SK-N-SH (cell line): ENCODE results near the gene RARA. TPM values are rescaled to one million over a fixed set of nuclear protein-coding genes. Genes with fewer than 3 reads are reported as not detected.
A peak's percentile ranks its signal among the peaks of the same experiment; 100 is the strongest.

Source experiments
- CTCF ChIA-PET: fragments of 300-600, 350-600 bp; formaldehyde crosslinking; extraction: SDS; loops from one replicate; lab custom pipeline; 2021; lab: Yijun Ruan, JAX
- POLR2A ChIA-PET: fragments of 350-600 bp; sonication (Branson Sonifier 250); formaldehyde crosslinking; extraction: SDS; loops from one replicate; lab custom pipeline; 2020; ENCODE audit warnings: antibody characterized with exemption, inconsistent platforms; lab: Yijun Ruan, JAX
- DNase-seq: peaks from one replicate; pipeline ENCODE4 v3.0.0; 2012
- H2AFZ ChIP-seq: fragments of 200-600 bp; sonication (generic); 2 replicates; pipeline ENCODE4 v1.8.1; 2016; ENCODE audit warnings: antibody characterized with exemption, mild to moderate bottlenecking, low read depth
- H3F3A ChIP-seq: fragments of 200-600 bp; sonication (generic); replicated peaks from 2 replicates; pipeline ENCODE3; 2016; ENCODE audit warnings: antibody characterized with exemption, mild to moderate bottlenecking; ENCODE audit not compliant: insufficient read depth
- H3K27ac ChIP-seq, 2 experiments: fragments of 200-500 bp in 1 of 2; fragments of 200-600 bp in 1 of 2; sonication (Bioruptor generic) in 1 of 2; sonication (generic), shearing (Covaris generic) in 1 of 2; 2 replicates each; pipeline versions ENCODE4 v1.5.1 to v1.6.1; 2014 to 2016; ENCODE audit warnings: low read depth in 2 of 2, inconsistent platforms in 1 of 2, low read length in 1 of 2, mild to moderate bottlenecking in 1 of 2, mixed read lengths in 1 of 2
- H3K27me3 ChIP-seq: fragments of 200-600 bp; sonication (generic), shearing (Covaris generic); 2 replicates; pipeline ENCODE4 v1.6.1; 2016; ENCODE audit warnings: mixed run types; ENCODE audit not compliant: insufficient read depth
- H3K36me3 ChIP-seq, 2 experiments: fragments of 200-500 bp in 1 of 2; fragments of 200-600 bp in 1 of 2; sonication (Bioruptor generic) in 1 of 2; sonication (generic) in 1 of 2; replicated peaks in 1 of 2; 2 replicates each; pipeline versions ENCODE3 to v1.5.1; 2014 to 2016; ENCODE audit warnings: low read length in 1 of 2, mild to moderate bottlenecking in 1 of 2; ENCODE audit not compliant: insufficient read depth in 2 of 2, control insufficient read depth in 1 of 2
- H3K4me1 ChIP-seq, 2 experiments: fragments of 200-500 bp in 1 of 2; fragments of 200-600 bp in 1 of 2; sonication (Bioruptor generic) in 1 of 2; sonication (generic), shearing (Covaris generic) in 1 of 2; 2 replicates each; pipeline versions ENCODE4 v1.5.1 to v1.6.1; 2014 to 2016; ENCODE audit warnings: low read depth in 1 of 2, low read length in 1 of 2, mixed run types in 1 of 2; ENCODE audit not compliant: insufficient read depth in 2 of 2, control insufficient read depth in 1 of 2
- H3K4me2 ChIP-seq: fragments of 200-600 bp; sonication (generic), shearing (Covaris generic); 2 replicates; pipeline ENCODE4 v1.6.1; 2017; ENCODE audit warnings: mixed run types
- H3K4me3 ChIP-seq, 2 experiments: fragments of 200-500 bp in 1 of 2; fragments of 200-600 bp in 1 of 2; sonication (Bioruptor generic) in 1 of 2; sonication (generic), shearing (Covaris generic) in 1 of 2; 2 replicates each; pipeline versions ENCODE4 v1.5.1 to v1.8.1; 2014 to 2016; ENCODE audit warnings: low read depth in 2 of 2, inconsistent platforms in 1 of 2, low read length in 1 of 2, mild to moderate bottlenecking in 1 of 2, mixed read lengths in 1 of 2, moderate library complexity in 1 of 2
- H3K79me2 ChIP-seq: fragments of 200-600 bp; sonication (generic); 2 replicates; pipeline ENCODE4 v1.8.1; 2017; ENCODE audit warnings: mild to moderate bottlenecking; ENCODE audit not compliant: insufficient read depth
- H3K9ac ChIP-seq: fragments of 200-600 bp; sonication (generic); 2 replicates; pipeline ENCODE4 v1.6.1; 2017; ENCODE audit warnings: mixed run types
- H3K9me2 ChIP-seq: fragments of 200-600 bp; sonication (generic); 2 replicates; pipeline ENCODE4 v1.6.1; 2017; ENCODE audit warnings: mixed run types
- H3K9me3 ChIP-seq: fragments of 200-600 bp; sonication (generic); 2 replicates; pipeline ENCODE4 v1.6.1; 2017; ENCODE audit warnings: mixed run types, mild to moderate bottlenecking, moderate library complexity
- H4K20me1 ChIP-seq: fragments of 200-600 bp; sonication (generic); 2 replicates; pipeline ENCODE4 v1.6.1; 2017; ENCODE audit warnings: mild to moderate bottlenecking, mixed run types; ENCODE audit not compliant: insufficient read depth
- CHD2 ChIP-seq: fragments of 150-350 bp; IDR thresholded peaks from 2 replicates; pipeline ENCODE4 v1.6.1; 2018; ENCODE audit warnings: low read length; ENCODE audit not compliant: partially characterized antibody
- ELF1 ChIP-seq: IDR thresholded peaks from 2 replicates; pipeline ENCODE4 v1.4.0; 2012
- FOSL2 ChIP-seq: IDR thresholded peaks from 2 replicates; pipeline ENCODE4 v1.4.0; 2012; ENCODE audit warnings: low read depth, mild to moderate bottlenecking, moderate library complexity, borderline replicate concordance
- FOXJ3 ChIP-seq: sonication (generic); formaldehyde crosslinking; IDR thresholded peaks from 2 replicates; pipeline ENCODE4 v1.5.1; 2020; ENCODE audit warnings: mild to moderate bottlenecking, missing genetic modification reagents
- GABPA ChIP-seq: IDR thresholded peaks from 2 replicates; pipeline ENCODE4 v1.4.0; 2012; ENCODE audit warnings: low read depth, mild to moderate bottlenecking
- GATA2 ChIP-seq: sonication (generic); formaldehyde crosslinking; IDR thresholded peaks from 2 replicates; pipeline ENCODE4 v1.5.0; 2020; ENCODE audit warnings: mild to moderate bottlenecking, missing genetic modification reagents
- MXI1 ChIP-seq: IDR thresholded peaks from 2 replicates; pipeline ENCODE4 v1.6.1; 2012; ENCODE audit warnings: mild to moderate bottlenecking, low read depth, low read length, improper control_type of control experiment
- NFIC ChIP-seq: IDR thresholded peaks from 2 replicates; pipeline ENCODE4 v1.4.0; 2012; ENCODE audit warnings: borderline replicate concordance
- NRF1 ChIP-seq: IDR thresholded peaks from 2 replicates; pipeline ENCODE4 v1.6.1; 2012; ENCODE audit warnings: low read depth, mild to moderate bottlenecking, low read length
- POLR2AphosphoS5 ChIP-seq: IDR thresholded peaks from 2 replicates; pipeline ENCODE4 v1.6.1; 2012; ENCODE audit warnings: low read depth, low read length
- RFX5 ChIP-seq: IDR thresholded peaks from 2 replicates; pipeline ENCODE4 v1.6.1; 2012; ENCODE audit warnings: mild to moderate bottlenecking, improper control_type of control experiment, low read length
- SIN3A ChIP-seq: IDR thresholded peaks from 2 replicates; pipeline ENCODE4 v1.6.1; 2012; ENCODE audit warnings: low read depth, mild to moderate bottlenecking, low read length, moderate library complexity, borderline replicate concordance
- TAF1 ChIP-seq: IDR thresholded peaks from 2 replicates; pipeline ENCODE4 v1.6.1; 2012; ENCODE audit warnings: low read depth, mild to moderate bottlenecking, low read length, moderate library complexity, borderline replicate concordance
- TEAD4 ChIP-seq: IDR thresholded peaks from 2 replicates; pipeline ENCODE4 v1.4.0; 2012; ENCODE audit warnings: mild to moderate bottlenecking, borderline replicate concordance; ENCODE audit not compliant: insufficient read depth
- YY1 ChIP-seq: IDR thresholded peaks from 2 replicates; pipeline ENCODE4 v1.4.0; 2012; ENCODE audit warnings: low read depth, mild to moderate bottlenecking
- WGBS: methylation state at CpG from one replicate; pipeline ENCODE4 v1.1.6; 2017; ENCODE audit warnings: low lambda C conversion rate; 5-methylcytosine and 5-hydroxymethylcytosine counted together
- polyA plus RNA-seq, 3 experiments: library from polyadenylated mRNA; depleted of rRNA; stranded (reverse); fragments of >200 nt; gene quantifications; 2 replicates each; pipeline ENCODE4 v1.2.3, GENCODE V29; 2012
- TF ChIP-seq, protein P1 (sequence below): fragments of 150-350 bp; IDR thresholded peaks from 2 replicates; pipeline ENCODE4 v1.6.1; 2016; ENCODE audit warnings: mild to moderate bottlenecking, low read depth, low read length
- TF ChIP-seq, protein P2 (sequence below): IDR thresholded peaks from 2 replicates; pipeline ENCODE4 v1.4.0; 2012; ENCODE audit warnings: low read depth, borderline replicate concordance
- TF ChIP-seq, protein P3 (sequence below): IDR thresholded peaks from 2 replicates; pipeline ENCODE4 v1.4.0; 2012; ENCODE audit warnings: low read depth
- TF ChIP-seq, protein P4 (sequence below): IDR thresholded peaks from 2 replicates; pipeline ENCODE4 v1.4.0; 2012; ENCODE audit warnings: low read depth, borderline replicate concordance
- TF ChIP-seq, protein P5 (sequence below): IDR thresholded peaks from 2 replicates; pipeline ENCODE4; 2012
- TF ChIP-seq, protein P6 (sequence below): IDR thresholded peaks from 2 replicates; pipeline ENCODE4 v1.6.1; 2012; ENCODE audit warnings: mild to moderate bottlenecking, low read depth, low read length, moderate library complexity

RARA gene
- polyA plus RNA-seq, 1 of the 3 experiments (the other 2 are of a cell fraction), result 13.3 TPM

DNA sequence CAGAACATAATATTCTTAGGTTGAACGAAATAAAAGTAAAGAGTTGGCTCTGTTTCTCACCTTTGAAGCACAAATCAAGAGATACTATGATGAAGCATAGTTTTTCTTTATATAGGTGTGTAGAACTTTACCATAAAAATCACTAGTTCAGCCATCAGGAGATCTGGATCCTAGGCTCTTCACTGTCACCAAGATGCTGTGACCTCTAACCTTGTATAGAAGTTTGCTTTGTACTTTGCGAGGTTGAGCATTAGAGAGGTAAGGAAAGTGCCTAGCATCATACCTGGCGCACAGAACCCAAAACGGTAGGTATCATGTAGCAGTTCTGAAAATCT is 21.9 kb upstream of the RARA start (continued):
- no peak for TF ChIP-seq FOSL2
- no peak for TF ChIP-seq GATA2

DNA sequence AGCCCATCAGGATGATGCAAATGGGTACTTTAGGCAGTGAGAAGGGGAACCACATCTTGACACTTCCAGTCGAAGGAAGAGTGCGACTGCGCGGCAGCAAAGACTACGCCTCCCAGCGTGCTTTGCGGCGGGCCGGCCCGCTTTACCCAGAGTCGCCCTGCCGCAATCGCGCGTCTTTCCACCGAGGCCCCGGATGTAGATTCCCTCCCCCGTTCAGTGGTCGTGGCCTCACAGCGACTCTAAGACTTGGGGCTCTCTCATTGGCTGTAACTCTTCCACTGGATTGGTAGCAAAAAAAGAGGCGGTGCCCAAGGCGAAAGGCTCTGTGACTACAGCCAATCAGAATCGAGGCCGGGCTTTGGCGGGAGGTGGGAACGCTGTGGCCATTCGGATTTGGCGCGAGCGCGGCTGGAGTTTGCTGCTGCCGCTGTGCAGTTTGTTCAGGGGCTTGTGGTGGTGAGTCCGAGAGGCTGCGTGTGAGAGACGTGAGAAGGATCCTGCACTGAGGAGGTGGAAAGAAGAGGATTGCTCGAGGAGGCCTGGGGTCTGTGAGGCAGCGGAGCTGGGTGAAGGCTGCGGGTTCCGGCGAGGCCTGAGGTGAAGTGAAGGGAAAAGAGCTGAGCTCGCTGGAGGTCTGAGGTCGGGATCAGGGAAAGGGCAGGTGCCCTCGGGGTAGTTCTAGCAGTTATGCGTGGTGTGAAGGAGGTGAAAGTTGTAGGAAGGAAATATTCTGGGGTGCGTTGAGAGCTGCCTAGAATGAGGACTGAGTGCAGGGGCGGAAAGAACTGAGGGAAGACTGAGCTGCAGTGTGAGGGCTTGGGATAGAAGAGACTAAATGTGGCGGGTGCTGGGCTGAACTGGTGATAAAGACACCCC is 21.2 kb upstream of the RARA start, which contains the start of gene CDC6:
CDC6 (plus strand) TSS at position 386 of the 876 bp plus-strand sequence. CDS start 1,542 bp downstream, outside the sequence.
- peak within 1 kb of the TSS; percentile 96 for H3K4me2 ChIP-seq
- ChIA-PET CTCF (interaction anchor here (0.6 to 36.0 kb wide), 8 partner anchors 13 to 633 kb away, joined by 3 to 1706 read pairs (median 6); partner anchors contain the start of genes GJD3 and WIPF2), POLR2A (interaction anchor here (0.6 to 1.5 kb wide), 5 partner anchors 69 to 97 kb away, joined by 3 to 6 read pairs (median 3); partner anchors contain the start of gene WIPF2)
- H3K4me3 ChIP-seq, result peak within 1 kb of the TSS; percentile 66 to 72
- peak within 1 kb of the TSS; percentile 88 for H3K9ac ChIP-seq
- under 1% methylated on average over 47 of the region's 47 CpGs for WGBS
- H3K27ac ChIP-seq, result peak within 1 kb of the TSS; percentile 56 to 75
- no peaks in the 10 kb centered on the region for H3K9me3 ChIP-seq
- no peaks in the 10 kb centered on the region for H3K27me3 ChIP-seq
- H3K79me2 ChIP-seq, result peaks cover 30% of the 10 kb centered on the region
- peaks cover 8% of the 10 kb centered on the region in 2 experiments for H3K36me3 ChIP-seq
- H3F3A ChIP-seq, result peaks cover 32% of the 10 kb centered on the region
- peak; percentile 93 for DNase-seq
- no peaks in the 10 kb centered on the region for H3K9me2 ChIP-seq
- peaks cover 7 to 11% of the 10 kb centered on the region in 2 experiments; a peak in 3 of 4 replicates for H3K4me1 ChIP-seq
- no peaks in the 10 kb centered on the region for H4K20me1 ChIP-seq
- H2AFZ ChIP-seq, result peak within 1 kb of the TSS; percentile 48
- TF ChIP-seq CHD2 (peak; percentile 97), SIN3A (peak; percentile 97), POLR2AphosphoS5 (peak; percentile 86), ELF1 (peak; percentile 41; the same call in 1 of the 2 replicates), MXI1 (peak; percentile 99), RFX5 (peak; percentile 77), TEAD4 (no peak), FOXJ3 (no peak), GABPA (peak; percentile 43; the same call in 1 of the 2 replicates), TAF1 (peak; percentile 92), NRF1 (peak; percentile 68), YY1 (peak; percentile 49; the same call in 1 of the 2 replicates), FOSL2 (no peak), NFIC (no peak)
- TF ChIP-seq, protein P1, sequence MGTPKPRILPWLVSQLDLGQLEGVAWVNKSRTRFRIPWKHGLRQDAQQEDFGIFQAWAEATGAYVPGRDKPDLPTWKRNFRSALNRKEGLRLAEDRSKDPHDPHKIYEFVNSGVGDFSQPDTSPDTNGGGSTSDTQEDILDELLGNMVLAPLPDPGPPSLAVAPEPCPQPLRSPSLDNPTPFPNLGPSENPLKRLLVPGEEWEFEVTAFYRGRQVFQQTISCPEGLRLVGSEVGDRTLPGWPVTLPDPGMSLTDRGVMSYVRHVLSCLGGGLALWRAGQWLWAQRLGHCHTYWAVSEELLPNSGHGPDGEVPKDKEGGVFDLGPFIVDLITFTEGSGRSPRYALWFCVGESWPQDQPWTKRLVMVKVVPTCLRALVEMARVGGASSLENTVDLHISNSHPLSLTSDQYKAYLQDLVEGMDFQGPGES, result peak; percentile 39; the same call in 1 of the 2 replicates
- TF ChIP-seq, protein P2, sequence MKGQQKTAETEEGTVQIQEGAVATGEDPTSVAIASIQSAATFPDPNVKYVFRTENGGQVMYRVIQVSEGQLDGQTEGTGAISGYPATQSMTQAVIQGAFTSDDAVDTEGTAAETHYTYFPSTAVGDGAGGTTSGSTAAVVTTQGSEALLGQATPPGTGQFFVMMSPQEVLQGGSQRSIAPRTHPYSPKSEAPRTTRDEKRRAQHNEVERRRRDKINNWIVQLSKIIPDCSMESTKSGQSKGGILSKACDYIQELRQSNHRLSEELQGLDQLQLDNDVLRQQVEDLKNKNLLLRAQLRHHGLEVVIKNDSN, result no peak
- TF ChIP-seq, protein P3, sequence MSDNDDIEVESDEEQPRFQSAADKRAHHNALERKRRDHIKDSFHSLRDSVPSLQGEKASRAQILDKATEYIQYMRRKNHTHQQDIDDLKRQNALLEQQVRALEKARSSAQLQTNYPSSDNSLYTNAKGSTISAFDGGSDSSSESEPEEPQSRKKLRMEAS, result peak; percentile 85
- TF ChIP-seq, protein P4, sequence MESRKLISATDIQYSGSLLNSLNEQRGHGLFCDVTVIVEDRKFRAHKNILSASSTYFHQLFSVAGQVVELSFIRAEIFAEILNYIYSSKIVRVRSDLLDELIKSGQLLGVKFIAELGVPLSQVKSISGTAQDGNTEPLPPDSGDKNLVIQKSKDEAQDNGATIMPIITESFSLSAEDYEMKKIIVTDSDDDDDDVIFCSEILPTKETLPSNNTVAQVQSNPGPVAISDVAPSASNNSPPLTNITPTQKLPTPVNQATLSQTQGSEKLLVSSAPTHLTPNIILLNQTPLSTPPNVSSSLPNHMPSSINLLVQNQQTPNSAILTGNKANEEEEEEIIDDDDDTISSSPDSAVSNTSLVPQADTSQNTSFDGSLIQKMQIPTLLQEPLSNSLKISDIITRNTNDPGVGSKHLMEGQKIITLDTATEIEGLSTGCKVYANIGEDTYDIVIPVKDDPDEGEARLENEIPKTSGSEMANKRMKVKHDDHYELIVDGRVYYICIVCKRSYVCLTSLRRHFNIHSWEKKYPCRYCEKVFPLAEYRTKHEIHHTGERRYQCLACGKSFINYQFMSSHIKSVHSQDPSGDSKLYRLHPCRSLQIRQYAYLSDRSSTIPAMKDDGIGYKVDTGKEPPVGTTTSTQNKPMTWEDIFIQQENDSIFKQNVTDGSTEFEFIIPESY, result peak; percentile 93
- TF ChIP-seq, protein P5, sequence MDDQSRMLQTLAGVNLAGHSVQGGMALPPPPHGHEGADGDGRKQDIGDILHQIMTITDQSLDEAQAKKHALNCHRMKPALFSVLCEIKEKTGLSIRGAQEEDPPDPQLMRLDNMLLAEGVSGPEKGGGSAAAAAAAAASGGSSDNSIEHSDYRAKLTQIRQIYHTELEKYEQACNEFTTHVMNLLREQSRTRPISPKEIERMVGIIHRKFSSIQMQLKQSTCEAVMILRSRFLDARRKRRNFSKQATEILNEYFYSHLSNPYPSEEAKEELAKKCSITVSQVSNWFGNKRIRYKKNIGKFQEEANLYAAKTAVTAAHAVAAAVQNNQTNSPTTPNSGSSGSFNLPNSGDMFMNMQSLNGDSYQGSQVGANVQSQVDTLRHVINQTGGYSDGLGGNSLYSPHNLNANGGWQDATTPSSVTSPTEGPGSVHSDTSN, result no peak
- TF ChIP-seq, protein P6, sequence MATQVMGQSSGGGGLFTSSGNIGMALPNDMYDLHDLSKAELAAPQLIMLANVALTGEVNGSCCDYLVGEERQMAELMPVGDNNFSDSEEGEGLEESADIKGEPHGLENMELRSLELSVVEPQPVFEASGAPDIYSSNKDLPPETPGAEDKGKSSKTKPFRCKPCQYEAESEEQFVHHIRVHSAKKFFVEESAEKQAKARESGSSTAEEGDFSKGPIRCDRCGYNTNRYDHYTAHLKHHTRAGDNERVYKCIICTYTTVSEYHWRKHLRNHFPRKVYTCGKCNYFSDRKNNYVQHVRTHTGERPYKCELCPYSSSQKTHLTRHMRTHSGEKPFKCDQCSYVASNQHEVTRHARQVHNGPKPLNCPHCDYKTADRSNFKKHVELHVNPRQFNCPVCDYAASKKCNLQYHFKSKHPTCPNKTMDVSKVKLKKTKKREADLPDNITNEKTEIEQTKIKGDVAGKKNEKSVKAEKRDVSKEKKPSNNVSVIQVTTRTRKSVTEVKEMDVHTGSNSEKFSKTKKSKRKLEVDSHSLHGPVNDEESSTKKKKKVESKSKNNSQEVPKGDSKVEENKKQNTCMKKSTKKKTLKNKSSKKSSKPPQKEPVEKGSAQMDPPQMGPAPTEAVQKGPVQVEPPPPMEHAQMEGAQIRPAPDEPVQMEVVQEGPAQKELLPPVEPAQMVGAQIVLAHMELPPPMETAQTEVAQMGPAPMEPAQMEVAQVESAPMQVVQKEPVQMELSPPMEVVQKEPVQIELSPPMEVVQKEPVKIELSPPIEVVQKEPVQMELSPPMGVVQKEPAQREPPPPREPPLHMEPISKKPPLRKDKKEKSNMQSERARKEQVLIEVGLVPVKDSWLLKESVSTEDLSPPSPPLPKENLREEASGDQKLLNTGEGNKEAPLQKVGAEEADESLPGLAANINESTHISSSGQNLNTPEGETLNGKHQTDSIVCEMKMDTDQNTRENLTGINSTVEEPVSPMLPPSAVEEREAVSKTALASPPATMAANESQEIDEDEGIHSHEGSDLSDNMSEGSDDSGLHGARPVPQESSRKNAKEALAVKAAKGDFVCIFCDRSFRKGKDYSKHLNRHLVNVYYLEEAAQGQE, result peak; percentile 44; the same call in 1 of the 2 replicates
